Epidermal melanocyte (primary cell): ENCODE measurements around the gene SERPINE2.
A peak's percentile ranks its signal among the peaks of the same experiment; 100 is the strongest.
"Not testable (repeated sequence)": the region's sequence is repeated elsewhere in the genome, so short reads cannot be mapped to it uniquely, and the experiment has no call there.

Experiments
- DNase-seq: peaks from one replicate; pipeline ENCODE4 v3.0.0; 2011; ENCODE audit warnings: low spot score; ENCODE audit not compliant: insufficient read length

Gene SERPINE2

GRCh38 chr2:223944166-223944702, 94.9 kb downstream of the SERPINE2 start:
- no peak for DNase-seq

GRCh38 chr2:223943561-223944008, 95.5 kb downstream of the SERPINE2 start:
- DNase-seq = peak; percentile 44

- DNase-seq = no peak
These were observed 96.0 kb downstream of the SERPINE2 start for GRCh38 chr2:223943135-223943534.

GRCh38 chr2:223941579-223942277, 97.4 kb downstream of the SERPINE2 start:
- no peak for DNase-seq

DNA sequence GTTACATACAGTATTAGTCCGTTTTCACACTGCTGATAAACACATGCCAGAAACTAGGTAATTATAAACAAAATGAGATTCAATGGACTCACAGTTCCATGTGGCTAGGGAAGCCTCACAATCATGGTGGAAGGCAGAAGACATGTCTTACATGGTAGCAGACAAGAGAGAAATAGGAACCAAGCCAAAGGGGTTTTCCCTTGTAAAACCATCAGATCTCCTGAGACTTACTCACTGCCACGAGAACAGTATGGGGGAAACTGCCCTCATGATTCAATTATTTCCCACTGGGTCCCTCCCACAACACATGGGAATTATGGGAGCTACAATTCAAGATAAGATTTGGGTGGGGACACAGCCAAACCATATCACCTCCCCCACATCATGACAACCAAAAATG, 99.6 kb downstream of the SERPINE2 start:
- DNase-seq = not testable (repeated sequence)

- no peak for DNase-seq
These were observed 101.6 kb downstream of the SERPINE2 start for GRCh38 chr2:223937535-223937934.

GRCh38 chr2:223936862-223937326, 102.2 kb downstream of the SERPINE2 start:
- DNase-seq = no peak

DNA sequence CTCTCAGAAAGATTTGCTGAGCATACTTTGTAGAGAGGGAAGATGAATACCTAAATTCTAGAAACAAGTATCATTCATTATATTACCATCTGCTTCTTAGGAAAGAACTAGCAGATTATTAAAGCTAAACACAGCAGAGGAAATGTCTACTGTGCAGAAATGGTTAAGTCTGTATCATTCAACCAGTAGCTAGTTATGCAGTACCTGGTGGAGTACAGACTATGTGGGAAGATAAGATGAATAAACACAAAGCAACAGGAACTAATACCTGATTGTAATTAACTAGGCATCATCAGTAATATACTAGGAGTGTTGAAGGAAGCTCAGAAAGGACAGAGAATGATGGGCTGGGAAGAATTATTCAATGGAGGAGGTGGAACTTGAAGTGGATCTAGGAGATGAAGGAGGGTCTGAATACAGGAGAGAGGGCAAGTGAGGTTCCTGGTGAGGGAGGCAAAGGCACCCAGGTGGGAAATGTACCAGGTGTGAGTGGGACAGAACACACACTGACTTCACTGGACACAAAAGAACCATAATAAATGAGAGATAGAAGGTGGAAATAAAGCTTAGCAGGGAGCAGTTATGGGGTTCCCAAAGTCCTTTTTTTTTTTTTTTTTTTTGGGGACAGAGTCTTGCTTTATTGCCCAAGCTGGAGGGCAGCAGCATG, 103.5 kb downstream of the SERPINE2 start:
- no peak for DNase-seq

- no peak for DNase-seq
These were observed 104.2 kb downstream of the SERPINE2 start for GRCh38 chr2:223934870-223935269.

- DNase-seq = no peak
These were observed 106.0 kb downstream of the SERPINE2 start for GRCh38 chr2:223932816-223933800.

DNA sequence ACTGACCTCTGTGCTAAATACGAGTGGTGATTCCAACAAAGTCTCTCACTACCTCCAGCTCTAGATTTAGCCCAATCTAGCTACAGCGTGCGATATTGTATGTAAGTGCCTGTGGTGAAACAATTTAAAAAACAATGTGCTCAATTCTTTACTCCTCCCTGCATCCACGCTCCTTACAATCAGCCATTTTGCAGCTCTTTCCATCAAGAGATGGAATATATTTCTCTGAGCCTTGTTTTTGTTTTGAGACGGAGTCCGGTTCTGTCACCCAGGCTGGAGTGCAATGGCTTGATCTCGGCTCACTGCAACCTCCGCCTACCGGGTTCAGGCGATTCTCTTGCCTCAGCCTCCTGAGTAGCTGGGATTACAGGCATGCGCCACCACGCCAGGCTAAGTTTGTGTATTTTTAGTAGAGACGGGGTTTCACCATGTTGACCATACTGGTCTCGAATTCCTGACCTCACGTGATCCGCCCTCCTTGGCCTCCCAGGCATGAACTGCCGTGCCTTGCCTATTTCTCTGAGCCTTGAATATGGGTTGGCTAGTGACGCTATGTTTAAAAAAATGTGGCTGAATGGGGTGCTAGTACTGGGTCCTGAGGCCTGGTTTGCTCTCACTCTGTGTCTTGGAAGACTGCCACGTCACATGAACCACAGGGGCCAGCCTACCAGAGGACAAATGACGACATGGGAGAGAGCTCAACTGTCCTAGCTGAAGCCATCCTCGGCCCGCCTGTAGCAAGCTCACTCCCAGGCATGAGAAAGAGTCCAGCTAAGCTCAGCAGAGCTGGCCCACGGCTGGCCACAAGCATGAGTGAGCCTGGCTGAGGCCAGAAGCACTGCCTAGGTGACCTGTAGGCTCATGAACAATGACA, 108.7 kb downstream of the SERPINE2 start:
- peak; percentile 42 for DNase-seq

DNA sequence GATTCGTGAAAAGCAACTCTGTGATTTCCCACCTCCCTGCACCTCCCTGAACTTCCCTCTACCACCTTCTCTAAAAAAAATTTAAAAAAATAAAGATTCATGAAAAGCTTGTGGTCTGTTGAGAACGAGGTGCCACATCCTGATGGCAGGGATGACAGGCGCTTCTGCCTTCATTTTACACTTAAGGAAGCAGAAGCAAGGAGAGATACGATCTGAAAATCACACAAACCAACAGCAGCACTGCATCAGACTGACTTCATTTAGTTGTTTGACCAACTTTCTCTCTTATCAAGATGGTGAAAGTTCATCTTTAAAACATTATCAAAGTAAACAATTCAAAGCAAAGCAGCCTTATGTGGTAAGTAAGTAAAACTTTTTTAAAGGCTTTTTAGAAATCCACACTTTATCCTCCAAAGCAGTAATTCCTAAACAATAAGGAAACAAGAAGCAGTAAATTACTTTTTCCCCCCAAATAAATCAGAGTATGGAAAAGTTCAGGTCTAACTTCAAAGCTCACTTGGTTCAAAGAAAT, 109.4 kb downstream of the SERPINE2 start:
- no peak for DNase-seq

DNA sequence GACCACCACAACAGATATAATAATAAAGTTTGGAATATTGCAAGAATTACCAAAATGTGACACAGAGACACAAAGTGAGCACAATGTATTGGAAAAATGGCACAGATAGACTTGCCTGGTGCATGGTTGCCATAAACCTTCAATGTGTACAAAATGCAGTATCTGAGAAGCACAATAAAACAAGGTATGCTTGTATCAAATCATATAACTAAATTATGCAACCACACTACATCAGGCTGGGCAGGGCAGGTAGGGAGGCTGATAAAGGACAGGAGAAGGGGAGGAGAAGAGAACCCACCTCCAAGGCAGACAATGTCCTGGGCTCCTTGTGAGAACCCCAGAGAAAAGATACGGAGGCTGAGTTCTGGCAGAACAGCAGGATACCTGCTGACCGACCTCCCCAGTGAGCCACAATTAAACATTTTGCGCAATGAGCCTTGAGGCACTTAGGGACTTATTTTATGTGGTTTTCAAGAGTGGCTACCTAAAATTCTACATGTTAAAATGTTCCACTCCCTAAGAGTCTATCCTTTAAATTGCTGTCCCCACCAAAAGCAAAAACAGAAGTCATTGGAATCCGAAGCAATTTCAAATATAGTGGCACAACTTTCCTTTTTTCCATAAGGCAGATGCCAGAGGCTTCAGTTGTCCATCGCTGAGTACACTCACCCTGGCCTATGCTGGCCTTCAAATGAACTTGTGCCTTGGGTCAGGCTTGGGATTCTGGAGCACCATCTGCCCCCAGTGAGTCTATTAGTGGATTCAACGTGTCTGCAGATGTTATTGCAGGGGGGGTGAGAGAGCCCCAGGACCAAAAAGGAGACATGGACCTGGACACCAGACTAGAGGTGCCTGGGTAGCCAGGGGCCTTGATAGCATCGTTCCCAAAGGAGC, 110.7 kb downstream of the SERPINE2 start:
- DNase-seq = no peak

- no peak for DNase-seq
These were observed 114.0 kb downstream of the SERPINE2 start for GRCh38 chr2:223925106-223925505.
